GM10847 (cell line): ENCODE measurements around the gene VPS35L.

ENCODE experiments used
- POLR2A ChIP-seq: IDR thresholded peaks from 2 replicates; pipeline ENCODE4 v1.6.1; 2011; ENCODE audit not compliant: insufficient read length; ENCODE audit errors: extremely low read depth

The VPS35L gene

DNA sequence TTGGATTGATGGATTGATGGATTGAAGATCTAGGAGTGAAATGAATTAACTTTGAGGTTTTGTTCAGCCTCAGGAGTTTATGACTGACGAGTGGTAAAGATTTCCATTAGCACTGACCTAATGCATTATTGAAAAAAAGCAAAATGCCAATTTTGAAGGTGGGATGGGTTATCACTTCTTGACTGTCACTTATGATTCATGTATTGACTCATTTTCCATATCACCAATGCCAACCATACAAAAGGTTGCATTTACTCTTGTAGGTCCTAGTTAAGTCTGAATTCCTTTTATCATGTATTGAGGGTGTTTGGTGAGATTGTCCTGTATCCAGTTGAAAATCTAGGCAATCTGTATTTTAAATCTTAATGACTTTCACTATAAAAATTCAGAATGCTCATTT, 104.9 kb downstream of the VPS35L start:
- TF ChIP-seq POLR2A = no peak

DNA sequence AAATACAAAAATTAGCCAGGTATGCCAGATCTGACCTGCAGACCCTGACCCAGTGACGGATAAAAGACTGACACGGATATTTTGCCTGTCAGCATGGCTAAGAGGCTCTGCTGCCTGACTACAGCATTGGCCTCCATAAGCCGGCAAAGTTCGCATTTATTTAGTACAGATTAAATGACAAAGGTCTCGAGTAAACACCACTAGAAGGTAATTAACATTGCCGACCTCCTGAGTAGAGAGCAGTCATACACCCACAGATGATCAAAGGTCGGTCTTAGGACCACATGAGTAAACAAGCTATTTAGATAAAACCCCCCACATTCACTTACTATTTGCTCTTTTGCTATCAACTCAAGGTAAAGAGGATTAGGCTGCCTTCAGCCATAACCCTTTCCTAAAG, 106.8 kb downstream of the VPS35L start:
- no peak for TF ChIP-seq POLR2A

DNA sequence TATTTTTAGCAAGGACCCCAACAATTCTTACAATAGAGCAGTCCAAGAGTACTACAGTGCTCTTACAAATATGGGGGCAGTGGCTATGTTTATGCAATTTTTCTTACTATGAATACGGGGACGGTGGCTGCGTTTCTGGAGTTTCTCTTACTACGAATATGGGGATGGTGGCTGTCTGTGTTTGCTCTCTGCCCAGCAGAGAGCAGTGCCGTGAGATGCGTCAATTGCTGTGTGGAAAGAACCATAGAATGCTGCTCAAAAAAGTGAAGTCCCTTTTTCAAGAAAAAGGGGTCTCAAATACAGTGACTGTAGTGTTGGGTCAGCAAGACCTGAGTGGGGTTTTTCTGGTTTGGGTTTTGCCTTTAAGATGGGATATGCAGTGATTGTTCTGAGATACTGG, 108.7 kb downstream of the VPS35L start:
- no peak for TF ChIP-seq POLR2A

DNA sequence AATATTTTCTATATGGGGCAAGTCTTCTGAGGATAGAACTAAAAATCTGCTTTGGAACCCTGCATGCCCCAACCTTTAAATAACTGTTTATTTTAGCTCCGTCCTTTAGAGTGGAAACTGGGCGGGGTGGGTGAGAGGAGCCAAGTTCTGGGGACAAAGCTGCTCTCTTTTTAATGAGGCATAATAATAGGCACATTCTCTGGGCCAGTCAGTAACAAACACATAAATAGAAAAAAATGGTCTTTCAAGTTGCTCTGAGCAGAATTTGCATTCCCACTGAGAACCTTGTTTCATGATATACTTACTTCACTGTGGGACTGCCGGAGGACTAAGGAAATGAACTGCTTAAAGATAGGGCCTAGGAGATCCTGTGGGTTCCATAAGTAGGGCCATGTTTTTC, 111.0 kb downstream of the VPS35L start:
- TF ChIP-seq POLR2A = no peak

DNA sequence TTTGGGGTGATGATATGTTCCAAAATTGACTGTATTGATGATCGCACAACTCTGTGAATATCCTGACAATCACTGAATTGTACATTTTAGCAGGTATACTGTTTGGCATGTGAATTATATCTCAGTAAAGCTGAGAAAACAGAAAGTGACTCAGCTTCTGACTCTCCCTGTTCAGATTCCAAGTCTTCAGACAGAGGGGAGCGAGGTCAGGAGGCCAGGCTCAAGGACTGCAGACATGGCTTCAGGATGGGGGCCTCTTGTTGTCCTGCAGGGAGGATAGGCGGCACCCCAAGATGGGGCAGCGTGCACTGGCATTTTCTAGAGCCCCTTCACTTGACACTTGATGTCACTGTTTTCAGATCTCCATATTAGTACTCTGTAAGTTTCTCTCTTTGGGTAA, 116.9 kb downstream of the VPS35L start:
- TF ChIP-seq POLR2A = no peak

DNA sequence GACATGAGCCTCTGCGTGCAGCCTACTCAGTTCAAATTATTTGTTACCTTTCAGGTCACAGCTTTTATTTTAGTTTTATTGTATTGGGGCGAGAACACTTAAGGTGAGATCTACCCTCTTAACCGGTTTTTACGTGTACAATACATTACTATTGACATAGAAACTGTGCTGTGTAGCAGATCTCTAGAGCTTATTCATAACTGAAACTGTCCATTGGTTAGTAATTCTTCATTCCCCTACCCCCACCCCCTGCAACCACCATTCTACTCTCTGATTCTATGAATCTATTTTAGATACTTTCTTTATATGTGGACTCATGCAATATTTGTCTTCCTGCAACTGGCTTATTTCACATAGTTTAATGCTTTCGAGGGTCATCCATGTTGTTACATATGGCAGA, 119.0 kb downstream of the VPS35L start:
- TF ChIP-seq POLR2A = no peak

DNA sequence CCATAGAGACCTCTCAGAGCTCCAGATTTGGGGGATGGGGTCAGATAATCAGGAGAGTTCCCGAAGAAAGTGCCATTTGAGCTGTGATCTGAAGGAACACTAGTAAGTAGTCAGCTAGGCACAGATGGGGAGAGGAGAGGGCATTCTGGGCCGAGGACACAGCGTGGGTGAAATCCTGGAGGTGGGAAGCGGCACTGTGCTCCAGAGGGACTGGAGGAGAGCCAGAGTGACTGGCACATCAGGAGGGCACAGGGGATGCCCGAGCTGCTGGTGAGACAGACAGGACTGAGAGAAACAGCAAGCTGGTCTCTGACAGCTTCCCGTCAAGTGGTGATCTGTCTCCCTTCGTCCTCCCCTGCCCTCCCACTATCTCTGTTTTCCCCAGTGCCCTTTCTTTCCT, 121.9 kb downstream of the VPS35L start:
- TF ChIP-seq POLR2A = no peak

DNA sequence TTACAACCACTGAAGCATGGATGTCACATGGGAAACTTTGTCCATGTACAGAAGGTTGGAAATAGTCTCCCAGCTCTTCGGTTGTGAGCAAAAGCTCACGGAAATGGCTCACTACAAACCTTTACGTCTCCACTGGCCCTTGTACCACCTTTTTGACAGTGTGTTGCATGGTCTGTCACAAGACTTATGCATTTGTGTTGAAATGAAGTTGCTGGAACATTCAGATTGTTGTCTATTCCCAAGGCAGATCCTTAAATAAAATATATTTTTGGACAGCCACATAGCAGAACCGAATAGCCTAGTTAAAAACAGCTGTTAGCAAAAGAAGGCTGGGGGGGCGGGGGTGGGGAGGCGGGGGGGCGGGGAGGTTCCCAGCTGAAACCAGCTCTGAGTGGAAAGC, 123.3 kb downstream of the VPS35L start:
- no peak for TF ChIP-seq POLR2A

DNA sequence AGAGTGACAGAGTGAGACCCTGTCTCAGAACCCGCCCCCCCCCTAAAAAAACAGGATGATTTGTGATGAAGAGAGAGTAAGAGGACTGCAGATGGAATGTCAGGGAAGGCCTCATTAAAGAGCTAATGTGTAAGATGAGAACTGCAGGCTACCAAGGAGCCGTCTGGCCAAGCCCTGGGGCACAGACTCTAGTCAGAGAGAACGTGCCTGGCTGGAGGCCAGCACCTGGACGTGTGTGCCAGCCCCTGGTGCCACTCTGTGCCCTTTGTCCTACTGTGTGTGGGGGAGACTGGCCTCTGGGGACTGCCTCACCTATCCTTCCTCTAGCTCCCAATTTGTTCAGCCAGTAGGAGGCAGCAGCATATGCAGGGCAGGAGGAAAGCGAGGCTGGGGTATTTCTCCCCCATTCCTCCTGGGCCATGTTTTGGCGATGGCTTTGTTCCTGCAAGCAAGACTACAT, 125.4 kb downstream of the VPS35L start:
- TF ChIP-seq POLR2A = no peak

DNA sequence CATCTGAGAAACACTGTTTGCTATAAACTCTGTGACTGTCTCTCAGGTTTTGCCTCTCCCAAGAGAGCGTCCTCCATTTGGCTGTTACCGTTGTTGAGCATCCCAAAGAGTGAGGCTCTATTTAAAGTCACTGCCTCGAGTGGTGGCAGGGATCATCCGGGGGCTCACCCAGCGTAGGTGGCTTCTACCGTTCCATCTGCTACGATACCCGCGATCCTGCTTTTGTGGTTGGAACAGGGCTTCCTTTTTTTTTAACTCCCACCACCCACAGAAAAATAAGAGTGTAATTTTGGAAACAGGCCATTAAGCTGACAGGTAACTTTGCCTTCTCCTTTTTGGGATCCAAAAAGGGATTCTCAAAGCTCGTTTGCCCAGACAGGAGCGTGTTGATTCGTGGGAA, 126.1 kb downstream of the VPS35L start:
- no peak for TF ChIP-seq POLR2A

DNA sequence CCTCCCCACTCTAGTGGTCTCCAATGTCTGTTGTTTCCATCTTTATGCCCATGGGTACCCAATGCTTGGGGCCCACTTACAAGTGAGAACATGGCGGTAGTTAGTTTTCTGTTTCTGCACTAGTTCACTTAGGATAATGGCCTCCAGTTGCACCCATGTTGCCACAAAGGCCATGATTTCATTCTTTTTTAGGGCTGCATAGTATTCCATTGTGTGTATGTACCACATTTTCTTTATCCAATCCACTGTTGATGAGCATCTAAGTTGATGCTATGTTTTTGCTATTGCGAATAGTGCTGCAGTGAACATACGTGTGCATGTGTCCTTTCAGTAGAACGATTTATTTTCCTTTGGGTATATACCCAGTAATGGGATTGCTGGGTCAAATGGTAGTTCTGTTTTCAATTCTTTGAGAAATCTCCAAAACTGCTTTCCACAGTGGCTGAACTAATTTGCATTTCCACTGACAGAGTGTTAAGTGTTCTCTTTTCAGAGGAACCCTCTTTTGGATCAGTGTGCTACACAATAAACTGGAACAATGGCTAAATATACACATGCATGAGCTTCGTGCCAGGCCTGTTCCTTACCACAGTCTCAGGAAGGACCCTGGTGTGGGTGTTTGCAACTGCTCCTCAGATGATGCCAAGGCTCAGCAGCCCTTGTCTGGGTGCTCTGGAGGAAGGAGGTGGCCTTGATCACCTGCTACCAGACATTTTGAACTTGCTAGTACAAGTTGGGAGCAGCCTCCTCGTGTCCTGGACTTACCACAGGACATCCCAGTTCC, 128.1 kb downstream of the VPS35L start:
- no peak for TF ChIP-seq POLR2A

DNA sequence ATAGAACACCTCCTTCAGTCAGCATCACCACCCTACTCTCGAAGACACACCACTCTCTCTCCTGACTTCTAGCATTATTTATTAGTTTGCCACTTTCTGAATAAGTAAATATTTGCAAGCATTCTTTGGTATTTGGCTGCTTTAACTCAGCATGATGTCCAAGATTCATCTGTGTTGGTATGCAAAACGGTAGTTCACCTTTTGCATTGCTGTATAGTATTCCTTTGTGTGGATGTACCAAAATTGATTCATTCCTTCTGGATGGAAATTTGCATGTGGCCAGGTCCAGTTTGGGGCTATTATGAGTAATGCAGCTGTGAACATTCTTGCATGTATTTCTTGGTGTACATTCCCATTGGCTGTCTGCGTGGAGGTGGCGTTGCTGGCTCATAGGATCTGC, 129.7 kb downstream of the VPS35L start:
- no peak for TF ChIP-seq POLR2A

DNA sequence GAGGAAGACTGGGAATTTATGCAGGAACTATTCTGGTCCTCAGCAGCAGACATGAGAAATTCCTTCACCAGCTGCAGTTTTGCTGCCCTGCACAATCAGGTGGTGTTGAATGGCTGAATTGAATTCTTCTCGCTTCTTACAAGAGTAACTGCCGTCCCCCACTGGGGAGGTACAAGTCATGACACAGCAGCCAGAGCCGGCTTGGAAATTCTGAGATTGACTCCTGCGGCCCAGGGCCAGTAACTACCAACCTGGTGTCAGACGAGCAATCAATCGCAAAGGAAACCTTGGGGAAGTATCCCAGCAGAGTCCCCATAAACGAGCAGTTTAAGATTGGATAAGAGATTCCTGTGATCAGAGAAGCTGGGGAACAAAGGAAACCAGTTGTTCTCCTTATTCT, 131.8 kb downstream of the VPS35L start:
- no peak for TF ChIP-seq POLR2A

DNA sequence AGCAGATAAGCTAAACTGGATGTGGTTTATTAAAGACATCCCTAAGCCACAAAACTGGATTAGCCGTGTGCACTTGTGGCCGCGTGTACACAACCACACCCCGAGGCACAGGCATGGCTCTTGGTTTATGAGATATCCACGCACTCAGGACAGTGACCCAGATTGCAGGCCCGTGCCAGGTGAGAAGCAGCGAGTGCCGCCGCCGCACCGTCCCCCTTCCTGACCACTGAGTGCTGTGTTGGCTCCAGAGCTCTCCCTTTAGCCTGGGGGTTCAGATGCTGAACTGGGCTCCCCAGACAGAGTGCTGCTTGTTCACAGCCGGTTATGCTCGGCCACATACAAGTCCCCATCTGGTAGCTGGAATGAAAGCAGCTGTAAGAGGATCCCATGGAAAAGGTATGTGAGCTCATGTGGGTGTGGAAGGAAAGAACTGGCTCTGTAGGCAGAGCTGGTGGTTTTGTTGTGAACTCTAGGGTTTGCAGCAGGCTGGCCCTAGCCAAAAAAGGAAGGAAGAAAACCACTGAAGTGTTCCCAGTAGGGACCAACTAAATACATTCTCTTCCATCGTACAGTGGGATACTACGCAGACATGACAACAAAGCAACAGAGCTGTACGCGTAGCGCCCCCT, 133.0 kb downstream of the VPS35L start:
- no peak for TF ChIP-seq POLR2A

DNA sequence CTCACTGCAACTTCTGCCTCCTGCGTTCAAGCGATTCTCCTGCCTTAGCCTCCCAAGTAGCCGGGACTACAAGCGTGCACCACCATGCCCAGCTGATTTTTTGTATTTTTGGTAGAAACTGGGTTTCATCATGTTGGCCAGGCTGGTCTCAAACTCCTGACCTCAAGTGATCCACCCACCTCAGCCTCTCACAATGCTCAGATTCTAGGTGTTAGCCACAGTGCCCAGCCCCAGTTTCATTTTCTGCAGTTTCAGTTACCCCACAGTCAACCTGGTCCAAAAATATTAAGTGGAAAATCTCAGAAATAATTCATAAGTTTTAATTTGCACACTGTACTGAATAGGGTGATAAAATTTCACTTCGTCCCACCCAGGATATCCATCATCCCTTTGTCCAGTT, 133.8 kb downstream of the VPS35L start:
- TF ChIP-seq POLR2A = no peak

DNA sequence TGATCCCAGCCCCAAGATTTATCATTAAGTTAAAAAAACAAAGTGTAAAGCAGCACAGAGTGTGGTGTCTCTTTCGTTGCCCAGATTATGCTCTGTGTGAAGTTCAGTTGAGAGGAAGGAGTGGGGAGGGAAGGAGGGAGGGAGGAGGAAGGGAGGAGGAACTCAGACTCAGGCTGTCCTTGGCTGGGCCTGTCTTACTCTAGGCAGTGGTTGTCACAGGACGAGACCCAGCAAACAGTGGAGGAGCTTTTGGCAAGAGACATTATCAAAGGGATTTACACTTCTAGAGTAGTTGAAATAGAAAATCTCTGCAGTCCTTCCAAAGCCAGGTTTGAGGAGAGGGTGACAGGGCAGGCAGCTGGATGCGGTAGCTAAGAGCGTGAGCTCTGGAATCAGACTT, 134.7 kb downstream of the VPS35L start:
- TF ChIP-seq POLR2A = no peak
